ENCODE data around the gene TST. TPM values are rescaled to one million over a fixed set of nuclear protein-coding genes. Genes with fewer than 3 reads are reported as not detected.

The TST gene
- total RNA-seq, 1 experiment from 2014 or later, result 44.9 TPM

DNA sequence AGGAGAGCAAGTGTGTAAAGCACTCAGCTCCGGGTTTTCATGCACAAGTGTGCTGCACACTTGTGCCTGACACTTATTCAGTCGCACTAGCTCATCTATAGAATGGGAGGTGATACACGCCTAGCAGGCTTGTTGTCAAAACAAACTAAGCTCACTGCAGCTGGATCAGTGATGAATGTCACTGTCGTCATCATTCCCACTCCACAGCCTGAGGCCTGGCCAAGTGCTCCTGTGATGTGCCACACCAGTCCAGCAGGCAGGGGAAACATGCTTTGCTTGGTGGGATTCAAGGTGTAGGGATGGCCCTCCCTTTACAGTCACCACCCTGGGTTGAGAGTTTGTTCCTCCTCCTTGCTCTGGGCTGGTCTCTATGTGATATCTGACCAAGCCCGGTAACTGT, 7.1 kb upstream of the TST start:
- Histone ChIP-seq H3K9me3 (no peaks in the 10 kb centered on the region), H3K4me1 (peaks cover 11% of the 10 kb centered on the region), H3K27me3 (replicated peaks; ENCODE audit: control insufficient read depth, insufficient read depth, low read length) (no peaks in the 10 kb centered on the region), H3K4me3 (ENCODE audit: low read depth, low read length) (no peak overlapping the region), H3K36me3 (ENCODE audit: control insufficient read depth, insufficient read depth, low read length) (peaks cover 4% of the 10 kb centered on the region)
- BruUV-seq (replicated peaks), result no TSS peak
- intact Hi-C loops (cut with micrococcal nuclease; ENCODE audit: unreplicated experiment), result no loop called here
- ChIA-PET CTCF (interaction anchor here (1.0 kb wide), 1 partner anchor 18 kb away, joined by 4 read pairs; no protein-coding TSS in a partner anchor), POLR2A (no interaction called here)
- H3K4me3 Mint-ChIP-seq (ENCODE audit: unreplicated experiment), result no peak overlapping the region
- H3K9me3 Mint-ChIP-seq (ENCODE audit: unreplicated experiment), result no peaks in the 10 kb centered on the region
- peaks cover 39% of the 10 kb centered on the region for H3K36me3 Mint-ChIP-seq (ENCODE audit: insufficient read depth, unreplicated experiment)
- no peak for TF ChIP-seq CTCF (IDR thresholded peaks at IDR 0.05; ENCODE audit: insufficient read depth in 1 of 2, low read depth in 1 of 2, low read length in 1 of 2, severe bottlenecking in 1 of 2, unreplicated experiment in 1 of 2)
- no peak for DNase-seq
- no peaks in the 10 kb centered on the region for H3K4me1 Mint-ChIP-seq (ENCODE audit: low read depth, unreplicated experiment)
- H3K27me3 Mint-ChIP-seq (ENCODE audit: insufficient read depth, unreplicated experiment), result no peaks in the 10 kb centered on the region
- H3K27ac Mint-ChIP-seq (ENCODE audit: unreplicated experiment), result no peak overlapping the region

DNA sequence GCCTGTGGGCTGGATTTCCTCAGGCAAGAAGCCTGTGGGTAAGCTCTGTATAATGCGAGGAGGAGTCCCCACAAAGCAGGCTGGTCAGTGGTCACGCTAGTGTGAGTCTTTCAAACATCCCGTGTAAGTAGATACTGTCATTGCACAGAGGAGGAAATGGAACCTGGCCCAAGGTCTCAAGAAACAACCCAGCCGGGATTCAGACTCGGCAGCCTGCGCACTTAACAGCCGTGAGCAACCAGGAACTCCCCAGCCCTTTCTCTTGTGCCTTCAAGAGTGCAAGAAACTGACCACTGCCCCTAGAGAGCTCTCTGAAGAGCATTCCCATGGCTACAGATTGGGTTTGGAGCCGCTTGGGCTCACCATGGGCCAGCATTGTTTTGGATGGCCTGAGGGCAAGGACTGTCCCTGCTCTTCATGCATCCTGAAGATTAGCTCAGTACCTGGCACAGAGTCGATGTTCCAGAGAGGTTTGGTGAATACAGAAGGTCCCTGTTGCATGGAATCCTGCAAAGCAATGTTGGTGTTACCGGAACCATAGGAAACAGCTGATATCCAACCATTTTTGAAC, 6.3 kb upstream of the TST start:
- no peak overlapping the region for H3K4me3 Mint-ChIP-seq (ENCODE audit: unreplicated experiment)
- peaks cover 3% of the 10 kb centered on the region for H3K36me3 ChIP-seq (ENCODE audit: control insufficient read depth, insufficient read depth, low read length)
- DNase-seq, result no peak
- no TSS peak for BruUV-seq (replicated peaks)
- intact Hi-C loops (cut with micrococcal nuclease; ENCODE audit: unreplicated experiment), result no loop called here
- no peak overlapping the region for H3K27ac Mint-ChIP-seq (ENCODE audit: unreplicated experiment)
- POLR2A ChIA-PET, result no interaction called here
- H3K27me3 Mint-ChIP-seq (ENCODE audit: insufficient read depth, unreplicated experiment), result no peaks in the 10 kb centered on the region
- CTCF ChIA-PET, result no interaction called here
- H3K9me3 ChIP-seq, result no peaks in the 10 kb centered on the region
- peaks cover 36% of the 10 kb centered on the region for H3K36me3 Mint-ChIP-seq (ENCODE audit: insufficient read depth, unreplicated experiment)
- H3K4me1 ChIP-seq, result peaks cover 5% of the 10 kb centered on the region
- no peaks in the 10 kb centered on the region for H3K9me3 Mint-ChIP-seq (ENCODE audit: unreplicated experiment)
- no peak for TF ChIP-seq CTCF (IDR thresholded peaks at IDR 0.05; ENCODE audit: insufficient read depth in 1 of 2, low read depth in 1 of 2, low read length in 1 of 2, severe bottlenecking in 1 of 2, unreplicated experiment in 1 of 2)
- no peaks in the 10 kb centered on the region for H3K27me3 ChIP-seq (replicated peaks; ENCODE audit: control insufficient read depth, insufficient read depth, low read length)
- H3K4me3 ChIP-seq (ENCODE audit: low read depth, low read length), result no peak overlapping the region
- no peaks in the 10 kb centered on the region for H3K4me1 Mint-ChIP-seq (ENCODE audit: low read depth, unreplicated experiment)

- ChIA-PET POLR2A (no interaction called here), CTCF (no interaction called here)
- DNase-seq, result no peak
- Histone ChIP-seq H3K4me3 (ENCODE audit: low read depth, low read length) (no peak overlapping the region), H3K27me3 (replicated peaks; ENCODE audit: control insufficient read depth, insufficient read depth, low read length) (no peaks in the 10 kb centered on the region), H3K4me1 (peaks cover 4% of the 10 kb centered on the region; the same call in 1 of the 2 replicates), H3K36me3 (ENCODE audit: control insufficient read depth, insufficient read depth, low read length) (peaks cover 3% of the 10 kb centered on the region), H3K9me3 (no peaks in the 10 kb centered on the region)
- Mint-ChIP-seq H3K27ac (ENCODE audit: unreplicated experiment) (no peak overlapping the region), H3K27me3 (ENCODE audit: insufficient read depth, unreplicated experiment) (no peaks in the 10 kb centered on the region), H3K4me3 (ENCODE audit: unreplicated experiment) (no peak overlapping the region), H3K9me3 (ENCODE audit: unreplicated experiment) (no peaks in the 10 kb centered on the region), H3K4me1 (ENCODE audit: low read depth, unreplicated experiment) (no peaks in the 10 kb centered on the region), H3K36me3 (ENCODE audit: insufficient read depth, unreplicated experiment) (peaks cover 32% of the 10 kb centered on the region)
- intact Hi-C loops (cut with micrococcal nuclease; ENCODE audit: unreplicated experiment), result no loop called here
- no TSS peak for BruUV-seq (replicated peaks)
- TF ChIP-seq CTCF (IDR thresholded peaks at IDR 0.05; ENCODE audit: insufficient read depth in 1 of 2, low read depth in 1 of 2, low read length in 1 of 2, severe bottlenecking in 1 of 2, unreplicated experiment in 1 of 2), result no peak
Observed at GRCh38 chr22:37024339-37025157, 5.3 kb upstream of the TST start.
